Mucosa of gallbladder (tissue), 1 donor: ENCODE data around the gene CCNY. TPM values are rescaled to one million over a fixed set of nuclear protein-coding genes. Genes with fewer than 3 reads are reported as not detected.
"Not testable (repeated sequence)": the region's sequence is repeated elsewhere in the genome, so short reads cannot be mapped to it uniquely, and the experiment has no call there.

Source experiments
- DNase-seq: peaks from one replicate; pipeline ENCODE4 v3.0.0-alpha.2; 2020; ENCODE audit warnings: low spot score
- total RNA-seq: library from RNA; stranded (reverse); gene quantifications from one replicate; pipeline ENCODE4 v1.2.1, GENCODE V29; 2021
- donor health status: DM: no; HTN: no; CAD: no.

CCNY gene
- total RNA-seq: 69.3 TPM

DNA sequence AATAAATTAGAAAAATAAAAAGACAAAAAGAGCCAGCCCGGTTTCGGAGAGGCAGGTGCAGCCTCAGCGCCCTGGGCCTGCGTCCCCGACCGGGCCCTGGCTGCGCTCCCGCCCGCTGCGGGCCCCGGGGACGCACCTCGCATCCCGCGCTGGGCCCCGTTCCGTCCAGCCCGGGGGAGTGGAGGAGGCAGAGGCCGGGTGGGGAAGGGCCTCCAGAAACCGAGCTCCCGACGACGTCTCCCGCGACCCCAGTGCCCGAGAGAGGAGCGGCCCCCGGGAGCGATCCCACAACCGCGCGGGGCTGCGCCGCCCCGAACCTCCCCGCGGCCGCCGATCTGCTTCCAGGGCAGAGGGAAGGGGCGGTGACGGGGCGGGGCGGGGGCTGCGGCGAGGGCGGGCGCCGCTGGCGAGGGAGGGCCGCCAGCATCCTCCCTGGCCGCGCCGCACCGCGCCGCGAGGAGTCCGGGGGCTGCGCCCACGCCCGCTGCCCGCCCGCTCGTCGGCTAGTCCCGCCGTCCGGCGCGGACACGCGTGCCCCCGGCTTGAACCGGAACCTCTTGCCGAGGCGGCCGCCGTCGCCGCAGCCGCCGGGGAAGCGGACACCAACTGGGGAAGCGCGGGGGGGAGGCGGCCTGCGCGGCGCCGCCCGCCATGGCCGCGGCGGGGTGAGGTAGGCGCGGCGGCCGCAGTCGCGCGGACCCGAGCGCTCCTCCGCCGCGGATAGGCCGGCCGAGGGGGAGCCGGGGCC lies at the start of gene CCNY:
CCNY (plus strand) TSS at position 426 of the 748 bp plus-strand sequence. CDS start 545 bp downstream, outside the sequence.
- peak; percentile 70 for DNase-seq

DNA sequence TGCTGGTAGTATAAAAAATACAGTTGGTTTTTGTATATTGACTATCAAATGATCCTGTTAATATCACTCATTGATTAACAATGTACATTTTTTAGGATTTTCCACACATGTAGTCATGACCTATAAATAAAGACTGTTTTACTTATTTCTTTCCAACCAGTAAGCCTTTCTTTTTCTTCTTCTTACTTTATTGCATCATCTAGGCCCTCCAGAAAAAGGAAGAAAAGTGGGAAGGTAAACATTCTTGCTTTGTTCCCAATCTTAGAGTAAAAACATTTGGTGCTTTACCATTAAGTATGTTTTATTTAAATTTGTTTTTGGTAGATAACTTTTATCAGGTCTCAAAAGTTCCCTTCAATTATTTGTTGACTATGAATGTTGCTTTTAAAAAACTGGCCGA lies 47.1 kb upstream of the CCNY start:
- DNase-seq: no peak

DNA sequence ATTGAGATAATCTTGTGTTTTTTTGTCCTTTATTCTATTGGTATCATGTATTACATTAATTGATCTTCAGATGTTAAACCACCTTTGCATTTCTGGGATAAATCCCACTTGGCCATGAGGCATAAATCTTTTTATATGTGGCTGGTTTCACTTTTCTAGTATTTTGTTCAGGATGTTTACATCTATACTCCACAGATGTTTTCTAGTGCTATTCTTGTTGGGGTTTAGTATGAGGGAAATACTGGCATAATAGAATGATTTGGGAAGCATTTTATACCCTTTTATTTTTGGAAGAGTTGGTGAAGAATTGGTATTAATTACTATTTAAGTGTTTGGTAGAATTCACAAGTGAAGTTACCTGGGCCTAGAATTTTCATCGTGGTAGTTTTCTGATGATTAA lies 41.8 kb upstream of the CCNY start:
- no peak for DNase-seq

DNA sequence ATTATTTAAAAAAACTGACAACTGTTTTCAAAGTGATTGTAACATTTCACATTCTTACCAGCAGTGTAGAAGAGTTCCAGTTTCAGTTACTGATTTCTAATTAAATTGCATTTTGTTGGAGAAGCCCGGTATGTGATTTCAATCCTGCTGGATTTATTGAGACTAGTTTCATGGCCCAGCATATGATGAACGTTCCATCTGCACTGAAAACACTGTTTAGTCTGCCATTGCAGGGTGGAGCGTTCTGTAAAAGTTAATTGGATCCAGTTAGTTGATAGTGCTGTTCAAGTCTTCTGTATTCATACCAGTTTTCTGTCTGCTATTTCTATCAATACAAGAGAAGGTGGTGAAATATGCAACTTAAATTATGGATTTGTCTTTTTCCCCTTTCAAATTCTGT lies 37.3 kb upstream of the CCNY start:
- no peak for DNase-seq

DNA sequence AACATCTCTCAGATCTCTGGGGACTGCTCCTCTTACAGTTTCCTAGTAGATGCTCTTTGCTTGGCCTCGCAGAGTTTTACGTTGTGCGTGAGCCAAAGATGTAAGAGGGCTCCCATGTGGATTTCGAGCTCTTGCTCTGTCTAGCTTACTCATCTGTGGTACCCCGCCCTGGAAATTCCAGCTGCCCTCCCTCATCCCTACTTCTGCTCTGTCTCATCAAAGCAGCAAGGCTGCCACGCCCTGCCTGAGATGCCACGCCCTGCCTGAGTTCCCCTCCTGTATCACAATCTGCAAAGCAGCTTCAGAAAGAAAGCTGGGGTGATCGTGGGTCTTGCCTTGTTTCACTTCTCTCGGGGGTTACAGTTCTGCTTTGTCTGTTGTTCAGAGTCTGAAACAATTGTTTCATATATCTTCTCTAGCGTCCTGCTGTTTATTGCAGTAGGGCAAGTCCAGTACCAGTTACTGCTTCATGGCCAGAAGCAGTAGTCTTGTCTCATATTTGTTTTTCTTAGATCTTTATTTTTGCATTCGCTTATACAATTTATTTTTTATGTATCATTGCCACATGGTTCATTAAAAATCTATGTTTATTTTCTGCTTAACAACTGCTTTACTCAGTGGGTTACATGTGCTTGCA lies 36.1 kb upstream of the CCNY start:
- DNase-seq: no peak

DNA sequence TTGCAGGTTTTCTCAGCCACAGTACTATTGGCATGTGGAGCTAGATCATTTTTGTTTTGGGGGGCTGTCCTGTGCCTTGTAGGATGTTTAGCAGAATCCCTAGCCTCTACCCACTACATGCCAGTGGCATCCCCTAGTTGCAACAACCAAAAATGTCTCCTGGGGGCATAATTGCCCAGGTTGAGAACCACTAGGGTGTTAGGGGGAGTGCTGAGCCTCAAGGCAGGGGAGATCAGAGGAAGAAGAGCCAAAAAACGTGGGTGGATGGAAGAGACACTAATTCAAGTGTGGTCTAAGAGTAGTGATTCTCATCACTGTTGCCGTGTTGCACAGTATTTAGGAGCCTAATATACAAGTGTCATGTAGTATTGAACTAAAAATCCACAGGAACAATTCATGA lies 31.7 kb upstream of the CCNY start:
- DNase-seq: no peak

DNA sequence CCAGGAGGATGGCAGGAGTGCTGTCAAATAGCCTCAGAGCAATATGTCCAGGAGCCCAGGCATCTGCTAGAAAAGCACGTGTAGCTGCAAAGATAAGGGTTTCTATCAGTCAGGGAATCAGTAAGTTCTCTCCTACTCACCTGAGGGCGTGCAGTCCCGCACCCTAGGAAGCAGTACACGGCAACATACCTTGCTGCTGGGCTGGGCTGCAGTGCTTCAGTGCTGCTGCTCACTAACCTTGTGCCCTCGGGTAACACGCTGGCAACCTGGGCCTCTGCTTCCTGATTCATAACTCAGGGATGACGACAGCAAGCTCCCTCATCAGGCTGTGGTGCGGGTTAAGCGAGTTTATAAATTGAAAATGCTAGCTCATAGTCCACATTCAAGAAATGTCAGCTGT lies 29.5 kb upstream of the CCNY start:
- peak; percentile 56 for DNase-seq

DNA sequence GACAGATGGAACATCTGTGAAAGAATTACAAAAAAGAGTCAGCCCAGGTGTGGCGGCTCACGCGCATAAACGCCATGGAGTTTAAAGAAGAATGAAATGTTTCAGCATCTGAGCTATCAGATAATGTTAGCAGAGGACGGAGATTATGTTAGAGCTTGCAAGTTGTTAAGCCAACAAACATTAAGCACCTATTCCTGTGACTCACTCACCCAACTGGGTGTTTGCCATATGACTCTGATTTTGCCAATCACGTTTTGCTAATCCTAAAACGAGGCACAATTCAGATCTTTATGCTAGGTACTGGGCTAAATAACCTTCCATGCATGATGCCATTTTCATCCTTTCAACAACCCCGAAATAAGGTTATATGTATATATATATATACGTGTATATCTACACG lies 29.0 kb upstream of the CCNY start:
- no peak for DNase-seq

DNA sequence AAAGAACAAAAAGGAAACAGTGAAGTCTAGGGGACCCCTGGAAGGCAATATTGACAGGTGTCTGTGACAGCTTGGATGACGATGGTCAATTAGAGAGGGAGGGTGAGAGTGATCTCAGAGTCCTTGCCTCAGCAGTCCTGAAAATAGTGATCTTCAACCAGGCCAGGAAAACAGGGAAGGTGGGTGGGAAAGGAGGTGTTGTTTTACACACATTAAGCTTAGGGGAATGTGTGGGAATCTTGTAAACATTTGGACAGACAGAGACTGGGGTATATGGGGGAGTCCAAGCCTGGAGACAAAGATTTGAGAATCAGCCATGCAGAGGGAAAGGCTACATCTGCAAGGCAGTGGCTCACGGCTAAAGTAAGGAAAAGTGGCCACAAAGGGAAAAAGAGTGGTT lies 27.5 kb upstream of the CCNY start:
- DNase-seq: no peak

DNA sequence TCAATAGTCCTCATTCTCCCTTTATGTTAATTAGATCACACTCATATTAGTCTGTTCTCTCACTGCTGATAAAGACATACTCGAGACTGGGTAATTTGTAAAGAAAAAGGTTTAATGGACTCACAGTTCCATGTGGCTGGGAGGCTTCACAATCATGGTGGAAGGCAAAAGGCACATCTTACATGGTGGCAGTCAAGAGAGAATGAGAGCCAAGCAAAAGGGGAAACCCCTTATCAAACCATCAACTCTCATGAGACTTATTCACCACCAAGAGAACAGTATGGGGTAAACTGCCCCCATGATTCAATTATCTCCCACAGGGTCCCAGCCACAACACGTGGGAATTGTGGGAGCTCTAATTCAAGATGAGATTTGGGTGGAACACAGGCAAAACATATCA lies 22.2 kb upstream of the CCNY start:
- not testable (repeated sequence) for DNase-seq

DNA sequence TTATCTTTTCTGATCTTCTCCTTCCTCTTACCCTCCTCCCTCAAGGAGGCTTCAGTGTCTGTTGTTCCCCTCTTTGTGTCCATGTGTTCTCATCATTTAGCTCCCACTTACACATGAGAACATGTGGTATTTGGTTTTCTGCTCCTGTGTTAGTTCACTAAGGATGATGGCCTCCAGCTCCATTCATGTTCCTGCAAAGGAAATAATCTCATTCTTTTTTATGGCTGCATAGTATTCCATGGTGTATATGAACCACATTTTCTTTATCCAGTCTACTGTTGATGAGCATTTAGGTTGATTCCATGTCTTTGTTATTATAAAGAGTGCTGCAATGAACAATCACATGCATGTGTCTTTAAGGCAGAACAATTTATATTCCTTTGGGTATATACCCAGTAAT lies 21.1 kb upstream of the CCNY start:
- DNase-seq: not testable (repeated sequence)

DNA sequence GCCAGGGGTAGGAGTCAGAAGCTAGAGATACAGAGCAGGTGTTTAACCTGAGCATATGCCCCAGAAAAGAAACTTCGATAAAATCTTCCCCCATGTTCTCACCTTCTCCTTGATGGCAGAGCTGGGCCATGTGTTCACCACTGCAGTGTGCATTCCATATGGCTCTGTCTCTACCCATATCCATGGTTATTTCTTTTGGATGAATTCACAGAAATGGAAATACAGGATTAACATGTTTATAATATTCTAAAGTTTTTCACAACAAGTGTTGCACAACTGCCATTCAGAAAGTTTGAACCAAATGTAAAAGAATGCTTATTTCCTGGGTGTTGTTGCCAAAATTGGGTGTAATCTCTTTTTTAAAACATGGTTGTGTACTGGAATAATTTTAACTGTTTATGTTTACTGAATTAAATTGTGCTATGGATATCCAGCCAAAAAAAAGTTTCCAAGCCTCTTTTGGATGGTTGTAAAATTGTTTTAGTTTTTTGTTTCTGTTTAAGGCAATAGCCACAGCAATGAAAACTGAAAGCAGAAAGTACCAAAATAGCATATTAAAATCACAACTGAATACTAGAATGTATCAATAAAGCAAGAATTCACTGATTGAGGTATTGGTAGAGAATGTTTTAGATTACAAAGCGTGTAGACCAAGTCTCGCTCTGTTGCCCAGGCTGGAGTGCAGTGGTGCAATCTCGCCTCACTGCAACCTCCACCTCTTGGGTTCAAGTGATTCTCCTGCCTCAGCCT lies 19.9 kb upstream of the CCNY start:
- no peak for DNase-seq

DNA sequence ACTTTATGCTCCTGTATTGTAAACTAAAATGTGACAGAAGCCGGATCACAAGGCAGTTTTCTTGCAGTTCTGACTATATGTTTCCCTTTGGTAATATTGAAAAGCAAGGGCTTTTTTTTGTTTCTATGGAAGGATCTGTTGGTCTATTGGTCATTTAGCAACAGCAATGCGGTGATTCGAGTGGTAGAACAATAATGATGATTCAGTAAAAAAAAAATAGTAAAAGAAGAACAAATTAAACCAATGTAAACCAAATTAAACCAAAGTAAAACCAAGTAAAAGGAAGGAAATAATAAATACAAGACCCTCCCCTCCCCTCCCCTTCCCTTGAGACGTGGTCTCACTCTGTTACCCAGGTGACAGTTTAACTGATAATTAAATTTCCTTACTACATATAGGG lies 17.8 kb upstream of the CCNY start:
- no peak for DNase-seq

DNA sequence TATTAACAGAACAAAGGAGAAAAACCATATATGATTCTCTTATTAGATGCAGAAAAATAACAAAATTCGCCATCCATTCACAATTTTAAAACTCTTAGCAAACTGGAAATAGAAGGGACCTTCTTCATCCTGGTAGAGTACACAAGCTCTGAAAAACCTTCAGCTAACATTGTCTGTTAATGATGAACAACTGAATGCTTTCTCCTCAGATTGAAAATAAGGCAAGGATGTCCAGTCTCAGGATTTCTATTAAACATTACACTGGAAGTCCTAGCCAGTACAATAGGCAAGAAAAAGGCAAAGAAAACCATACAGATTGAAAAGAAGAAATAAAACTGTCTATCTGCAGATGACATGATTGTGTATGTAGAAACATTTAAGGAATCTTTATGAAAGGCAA lies 16.0 kb upstream of the CCNY start:
- no peak for DNase-seq

DNA sequence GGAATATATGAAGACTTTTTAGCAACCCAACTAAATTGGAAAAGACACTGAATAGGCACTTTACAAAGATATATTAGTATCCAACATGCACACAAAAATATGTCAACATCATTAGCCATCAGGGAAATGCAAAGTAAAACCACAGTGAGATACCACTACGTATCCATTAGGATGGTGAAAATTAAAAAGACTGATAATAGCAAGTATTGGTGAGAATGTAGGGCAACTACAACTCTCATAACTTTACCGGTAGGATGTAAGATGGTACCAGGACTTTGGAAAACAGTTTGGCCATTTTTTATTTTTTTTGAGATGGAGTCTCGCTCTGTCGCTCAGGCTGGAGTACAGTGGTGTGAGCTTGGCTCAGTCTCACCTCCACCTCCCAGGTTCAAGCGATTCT lies 13.7 kb upstream of the CCNY start:
- no peak for DNase-seq

DNA sequence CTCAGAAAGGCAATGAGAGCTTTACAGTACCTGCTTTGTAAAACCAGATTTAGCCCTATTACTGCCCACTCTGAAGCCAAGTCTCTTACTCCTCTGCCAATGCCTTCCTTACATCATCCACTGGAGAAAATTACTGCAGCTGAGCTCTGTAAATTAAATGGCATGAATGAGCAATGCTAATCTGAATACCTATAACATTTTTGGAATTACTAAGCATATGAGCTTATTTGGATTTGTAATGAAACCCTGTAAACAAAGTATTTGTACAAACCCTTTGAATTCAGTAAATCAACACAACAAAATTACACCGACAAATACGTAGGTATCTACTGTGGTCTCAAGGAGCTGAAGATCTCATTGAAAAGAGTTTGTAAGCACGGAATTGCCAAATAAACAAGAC lies 12.1 kb upstream of the CCNY start:
- no peak for DNase-seq

DNA sequence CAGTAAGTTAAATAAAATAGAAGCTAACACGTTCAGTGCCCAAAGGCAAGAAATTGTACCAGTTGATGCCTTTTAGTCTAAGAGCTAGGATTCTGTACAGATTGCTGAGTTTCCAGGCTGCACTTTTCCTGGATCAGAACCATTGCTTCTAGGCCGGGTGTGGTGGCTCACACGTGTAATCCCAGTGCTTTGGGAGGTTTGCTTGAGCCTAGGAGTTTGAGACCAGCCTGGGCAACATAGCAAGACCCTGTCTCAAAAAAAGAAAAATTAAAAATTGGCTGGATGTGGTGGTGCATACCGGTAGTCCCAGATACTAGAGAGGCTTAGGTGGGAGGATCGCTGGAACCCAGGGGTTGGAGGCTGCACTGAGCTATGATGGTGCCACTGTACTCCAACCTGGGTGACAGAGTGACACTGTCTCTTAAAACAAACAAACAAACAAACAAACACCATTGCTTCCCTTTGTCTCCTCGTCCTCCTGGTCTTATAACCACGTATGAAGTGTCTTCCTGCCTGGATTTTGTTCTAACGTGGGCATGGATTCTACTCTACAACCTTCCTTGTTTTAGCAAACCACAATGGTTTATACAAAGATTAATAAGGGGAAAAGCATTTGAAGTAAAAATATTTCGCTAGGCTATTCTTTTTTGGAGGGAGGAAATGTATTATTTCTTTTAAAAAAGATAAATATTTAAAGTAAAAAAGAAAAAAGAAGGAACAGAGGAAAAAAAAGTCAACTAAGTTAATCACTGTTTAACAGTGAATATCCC lies 9.7 kb upstream of the CCNY start:
- no peak for DNase-seq

DNA sequence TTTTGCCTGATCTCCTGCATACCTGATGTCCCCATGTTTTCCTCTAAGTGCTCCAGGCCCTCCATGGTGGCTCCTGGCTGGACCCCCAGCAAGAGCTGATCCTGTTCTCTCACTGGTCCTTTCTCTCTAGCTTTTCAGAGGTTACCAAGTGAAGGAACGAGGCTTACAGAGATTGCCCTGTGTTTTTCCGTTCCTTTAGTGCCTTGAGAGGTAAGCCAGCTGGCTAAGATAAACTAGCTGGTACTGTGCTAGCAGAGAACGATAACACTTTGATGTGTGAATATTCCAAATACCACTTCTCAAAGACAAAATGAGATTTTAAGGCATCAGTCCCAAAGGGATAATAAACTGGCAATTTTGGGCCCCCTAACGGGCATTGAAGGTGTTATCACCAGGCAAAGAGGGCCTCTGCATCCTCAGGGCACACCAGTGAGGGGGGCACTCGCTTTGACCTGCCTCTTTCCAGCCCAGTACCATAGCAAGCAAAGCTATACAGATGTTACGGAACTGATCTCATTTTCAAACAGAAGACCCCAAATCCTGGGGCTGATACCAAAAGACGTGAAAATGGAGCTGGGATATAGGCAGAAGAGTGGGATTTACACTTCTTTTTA lies 8.4 kb upstream of the CCNY start:
- no peak for DNase-seq

DNA sequence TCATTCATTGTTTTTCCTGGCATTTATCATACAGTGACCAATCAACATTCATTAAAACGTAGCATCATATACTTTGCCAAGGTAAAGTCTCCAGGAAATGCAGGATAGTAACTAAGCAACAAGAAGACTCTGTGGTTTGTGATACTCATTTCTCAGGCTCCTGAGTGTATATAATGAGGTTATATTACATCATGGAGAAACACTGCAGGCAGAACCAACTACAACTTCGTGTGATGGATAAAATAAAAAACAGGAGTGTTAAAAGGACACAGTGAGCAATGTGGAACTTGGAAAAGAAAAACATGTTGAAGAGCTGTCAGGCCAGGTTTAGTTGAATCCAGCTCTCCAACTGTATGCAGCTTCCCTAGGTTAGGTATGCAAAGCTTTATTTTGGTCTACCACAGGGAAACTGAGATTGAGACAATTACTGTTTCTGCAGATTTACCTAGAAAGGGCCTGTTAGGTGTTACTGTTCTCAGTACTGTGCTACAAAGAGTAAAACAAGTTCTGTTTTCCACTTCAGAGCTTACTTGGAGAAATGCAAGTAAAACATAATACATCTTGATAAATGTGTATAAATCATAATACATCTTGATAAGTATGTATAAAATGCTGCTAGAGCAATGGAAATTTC lies 7.8 kb upstream of the CCNY start:
- DNase-seq: no peak

DNA sequence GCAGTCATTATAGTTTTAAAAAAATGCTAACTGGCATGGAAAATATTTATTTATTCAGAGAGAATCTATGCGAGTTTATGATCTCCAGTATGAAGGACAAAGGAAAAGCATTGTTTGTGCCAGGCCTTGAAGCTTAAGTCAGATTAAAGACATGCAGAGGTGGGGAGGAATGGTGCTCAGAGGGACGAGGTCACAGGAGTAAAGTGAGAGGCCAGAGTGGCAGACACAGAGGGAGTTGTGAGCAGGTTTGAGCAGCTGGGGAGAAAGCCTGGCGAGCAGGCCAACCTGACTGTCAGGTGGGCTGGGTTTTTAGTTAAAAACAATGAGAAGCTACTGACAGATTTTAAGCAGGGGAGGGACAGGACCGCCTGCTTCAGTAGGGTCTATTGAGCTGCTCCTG lies 6.8 kb upstream of the CCNY start:
- no peak for DNase-seq

DNA sequence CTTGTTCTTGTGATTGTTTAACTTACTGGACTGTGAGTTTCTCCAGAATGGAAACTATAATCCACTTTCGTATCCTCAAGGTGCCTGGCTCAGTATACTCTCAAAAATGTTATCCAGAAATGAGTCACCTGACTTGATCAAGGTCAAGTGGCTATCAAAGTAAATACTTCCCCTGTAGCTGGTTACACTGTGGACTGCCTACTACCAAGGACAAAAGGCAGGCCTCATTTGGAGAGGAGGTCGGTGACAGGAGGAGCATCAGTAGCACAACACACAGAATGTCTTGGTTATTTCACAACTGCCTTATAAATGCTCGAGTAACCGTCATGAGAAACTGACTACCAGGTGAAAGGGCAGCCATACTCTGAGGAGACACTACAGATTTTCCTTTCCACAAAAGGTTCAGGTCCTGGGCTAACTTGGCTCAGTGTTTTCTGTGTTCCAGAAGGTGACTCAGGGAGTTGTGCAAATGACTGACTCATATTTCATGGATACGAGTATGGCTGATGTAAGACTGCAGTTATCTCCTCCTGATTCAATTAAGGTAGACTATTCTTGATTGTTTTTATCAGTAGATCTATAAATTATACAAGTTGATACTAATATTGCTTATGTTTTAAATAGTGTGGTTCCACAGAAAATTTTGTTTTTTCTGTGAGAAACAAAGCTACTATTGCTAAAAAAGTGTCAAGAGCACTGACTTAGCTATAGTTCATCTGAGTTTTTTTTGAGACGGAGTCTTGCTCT lies 4.2 kb upstream of the CCNY start:
- DNase-seq: no peak
